COLO668 (cell line): ENCODE data around the gene TTC7B.

Source experiments
- DNase-seq: peaks from one replicate; lab custom pipeline; 2025; ENCODE audit not compliant: unreplicated experiment; lab: John Stamatoyannopoulos, UW

Gene TTC7B

GRCh38 chr14:90551070-90551704, 265.0 kb downstream of the TTC7B start:
- DNase-seq, result no peak

GRCh38 chr14:90549794-90550641, 266.2 kb downstream of the TTC7B start:
- DNase-seq, result no peak

DNA sequence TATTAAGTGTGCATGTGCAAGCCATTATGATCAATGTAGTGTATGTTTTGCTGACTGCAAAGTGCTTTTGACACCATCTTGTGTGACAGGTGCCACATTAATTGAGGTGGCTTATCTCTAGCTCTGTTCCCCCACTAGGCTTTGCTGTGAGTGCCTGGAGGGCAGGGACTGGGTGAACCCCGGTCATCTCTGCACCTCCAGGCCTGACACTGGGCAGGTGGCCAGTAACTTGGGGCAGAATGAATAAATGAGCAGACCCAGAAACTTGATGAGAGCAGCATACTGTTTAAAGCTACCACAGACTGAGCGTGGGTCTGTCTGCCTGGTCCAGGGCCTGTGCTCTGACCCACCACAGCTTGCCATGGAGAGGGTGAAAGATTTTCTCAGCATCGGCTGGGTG, 267.8 kb downstream of the TTC7B start:
- DNase-seq, result no peak

GRCh38 chr14:90547968-90548367, 268.3 kb downstream of the TTC7B start:
- no peak for DNase-seq

- no peak for DNase-seq
These were observed 269.0 kb downstream of the TTC7B start for GRCh38 chr14:90547250-90547649.

GRCh38 chr14:90546767-90547166, 269.5 kb downstream of the TTC7B start:
- no peak for DNase-seq

- DNase-seq, result no peak
These were observed 270.1 kb downstream of the TTC7B start for GRCh38 chr14:90545966-90546751.

DNA sequence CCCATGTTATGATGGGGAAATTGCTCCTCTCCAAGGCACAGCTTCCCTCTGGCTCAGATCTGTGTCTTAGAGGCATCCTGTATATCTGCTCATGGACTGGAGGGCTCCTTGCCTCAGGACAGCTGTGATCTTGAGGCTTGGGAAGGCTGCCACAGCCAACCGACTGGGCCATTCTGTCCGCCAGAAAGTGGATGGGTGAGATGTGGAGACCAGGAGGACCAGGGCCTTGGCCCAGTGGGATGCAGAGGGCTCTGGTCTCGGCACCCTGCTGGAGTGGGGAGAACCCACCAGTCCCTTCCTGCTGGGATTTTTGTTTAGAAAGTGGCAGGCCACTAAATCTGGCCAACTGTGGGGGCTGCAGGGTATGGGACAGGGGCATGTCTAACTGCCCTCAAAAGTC, 270.8 kb downstream of the TTC7B start:
- DNase-seq, result no peak

- DNase-seq, result no peak
These were observed 271.3 kb downstream of the TTC7B start for GRCh38 chr14:90544971-90545370.

GRCh38 chr14:90544566-90544965, 271.7 kb downstream of the TTC7B start:
- DNase-seq, result no peak

GRCh38 chr14:90543876-90544275, 272.4 kb downstream of the TTC7B start:
- DNase-seq, result no peak

DNA sequence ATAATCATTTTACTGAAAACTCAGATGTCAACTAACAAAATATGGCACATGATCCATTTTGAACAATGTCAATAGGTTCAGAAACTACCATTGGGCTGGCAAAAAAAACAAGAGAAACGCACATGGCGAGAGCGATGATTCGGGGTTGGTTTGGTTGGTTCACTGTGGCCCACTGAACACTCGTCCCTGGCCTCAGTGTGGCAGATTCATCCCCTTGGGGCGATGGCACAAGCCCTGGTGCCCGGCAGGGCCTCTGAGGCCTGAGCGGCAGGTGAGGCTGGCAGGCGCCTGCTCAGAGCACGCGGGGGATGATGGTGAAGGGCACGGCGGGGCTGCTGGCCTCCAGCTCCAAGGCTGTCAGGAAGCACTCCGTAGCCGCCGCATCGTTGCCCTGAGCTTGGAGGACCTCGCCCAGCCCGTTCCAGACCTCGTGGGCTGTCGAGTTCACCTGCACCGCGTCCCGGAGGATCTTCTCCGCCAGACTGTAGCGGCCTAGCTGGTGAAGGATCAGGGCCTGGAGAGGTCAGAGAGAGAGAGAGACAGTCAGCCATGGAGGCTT, 275.1 kb downstream of the TTC7B start:
- no peak for DNase-seq

GRCh38 chr14:90540437-90540836, 275.8 kb downstream of the TTC7B start:
- DNase-seq, result no peak

GRCh38 chr14:90539996-90540395, 276.2 kb downstream of the TTC7B start:
- DNase-seq, result no peak

- DNase-seq, result no peak
These were observed 276.8 kb downstream of the TTC7B start for GRCh38 chr14:90539496-90539775.

DNA sequence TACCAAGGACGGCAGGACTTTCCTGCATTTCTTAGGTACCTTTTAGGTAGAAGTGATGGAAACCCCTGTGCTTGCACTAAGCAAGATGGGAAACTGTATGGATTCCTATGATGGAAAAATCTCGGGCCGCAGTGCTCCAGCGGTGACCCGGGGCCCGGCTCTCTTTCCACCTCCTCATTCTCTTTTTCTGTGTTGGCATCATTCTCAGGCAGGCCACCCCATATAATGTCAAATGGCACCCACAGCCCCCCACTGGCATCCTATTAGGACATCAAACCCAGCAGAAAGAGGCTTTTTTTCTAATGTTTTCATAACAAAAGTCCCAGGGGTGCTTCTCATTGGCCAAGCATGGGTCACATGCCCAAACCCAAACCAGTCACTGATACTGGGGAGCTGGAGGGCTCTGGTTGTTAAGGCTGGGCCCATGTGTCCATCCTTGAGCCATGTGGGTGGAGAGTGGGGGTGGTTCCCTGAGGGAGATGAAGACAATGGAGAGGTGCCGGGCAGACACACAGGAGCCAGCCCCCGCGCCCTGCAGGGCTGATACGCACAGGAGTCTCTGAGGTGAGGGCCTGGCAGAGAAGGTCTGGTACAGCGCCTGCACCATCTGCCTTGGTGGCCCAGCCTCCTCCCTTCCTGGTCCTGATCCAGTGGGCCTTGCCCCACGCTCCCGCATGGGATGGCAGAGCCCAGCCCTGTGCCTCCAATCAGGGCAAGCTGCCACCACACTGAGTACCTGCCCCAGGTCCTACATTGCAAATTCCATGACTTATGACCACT, 277.3 kb downstream of the TTC7B start:
- DNase-seq, result no peak

DNA sequence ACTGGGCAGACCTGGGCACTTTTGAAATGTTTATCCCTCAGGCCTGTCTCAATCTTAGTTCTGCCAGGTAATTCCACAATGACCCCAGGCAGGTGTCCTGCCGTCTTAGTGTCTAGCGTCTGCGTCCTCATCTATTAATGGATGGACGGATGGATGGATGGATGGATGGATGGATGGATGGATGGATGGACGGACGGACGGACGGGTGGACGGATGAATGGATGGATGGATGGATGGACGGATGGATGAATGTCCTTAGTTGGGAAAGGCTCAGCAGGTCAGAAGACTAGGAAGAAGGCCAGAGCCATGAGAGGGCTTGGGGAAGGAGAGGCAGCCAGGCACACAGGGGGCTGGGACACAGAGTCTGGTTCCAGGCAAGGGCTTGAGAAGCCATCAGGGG, 278.1 kb downstream of the TTC7B start:
- DNase-seq, result no peak

- no peak for DNase-seq
These were observed 279.6 kb downstream of the TTC7B start for GRCh38 chr14:90536511-90537191.

GRCh38 chr14:90536092-90536491, 280.1 kb downstream of the TTC7B start:
- DNase-seq, result no peak

DNA sequence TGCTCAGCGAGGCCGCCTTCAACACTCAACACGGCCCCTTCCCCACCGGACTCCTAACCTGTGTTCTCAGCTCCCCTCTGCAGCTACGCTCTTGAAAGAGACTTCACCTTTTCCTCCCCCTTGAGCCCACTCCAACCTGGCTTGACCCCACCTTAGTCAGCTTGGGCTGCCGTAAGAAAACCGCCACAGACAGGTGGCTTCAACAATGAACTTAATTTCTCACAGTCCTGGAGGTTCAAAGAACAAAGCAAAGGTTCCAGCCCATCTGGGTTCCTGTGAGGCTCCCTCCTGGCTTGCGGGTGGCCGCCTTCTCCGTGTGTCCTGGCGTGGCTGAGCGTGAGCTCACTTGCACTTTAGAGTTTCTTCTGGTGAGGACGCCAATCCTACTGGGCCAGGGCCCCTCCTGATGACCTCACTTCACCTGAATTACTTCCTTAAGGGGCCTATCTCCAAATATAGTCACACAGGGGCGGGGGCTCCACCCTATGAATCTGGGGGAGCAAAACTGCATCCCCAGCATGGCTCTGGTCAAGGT, 280.6 kb downstream of the TTC7B start:
- no peak for DNase-seq
